CD4-positive, alpha-beta T cell (primary cell): ENCODE results near the gene BCL7B. TPM values are rescaled to one million over a fixed set of nuclear protein-coding genes. Genes with fewer than 3 reads are reported as not detected.

Experiments used
- ATAC-seq: fragments of 200-7000 bp; cut with Tn5 transposase; one replicate; pipeline ENCODE4 v1.10.0; 2022; ENCODE audit warnings: mild to moderate bottlenecking; ENCODE audit not compliant: poor library complexity
- CTCF ChIA-PET: fragments of 350-600 bp; sonication (Branson Sonifier 250); formaldehyde crosslinking; loops from one replicate; lab custom pipeline; 2021; ENCODE audit warnings: antibody characterized with exemption, inconsistent platforms; lab: Charles Lee
- POLR2A ChIA-PET: fragments of 350-600 bp; sonication (Branson Sonifier 250); formaldehyde crosslinking; loops from one replicate; lab custom pipeline; 2021; ENCODE audit warnings: antibody characterized with exemption, inconsistent platforms; lab: Charles Lee
- DNase-seq, 14 experiments: peaks; one replicate each; pipeline ENCODE4 v3.0.0-alpha.2; 2013 to 2020; ENCODE audit warnings: mixed read lengths in 2 of 14
- H3K27ac ChIP-seq, 2 donors: one replicate each; pipeline versions ENCODE4 v1.5.1 to v1.7.0; 2013; ENCODE audit warnings: low read length in 2 of 2, low read depth in 1 of 2, mild to moderate bottlenecking in 1 of 2
- H3K27me3 ChIP-seq, 2 experiments: 1 replicate in 1 of 2; 2 replicates in 1 of 2; pipeline versions ENCODE4 v1.6.1 to v1.7.0; 2013; ENCODE audit warnings: low read length in 2 of 2, control low read depth in 1 of 2, mild to moderate bottlenecking in 1 of 2, moderate library complexity in 1 of 2; ENCODE audit not compliant: insufficient read depth in 2 of 2, control insufficient read depth in 1 of 2
- H3K36me3 ChIP-seq: one replicate; pipeline ENCODE4 v1.6.1; 2013; ENCODE audit warnings: low read length, control low read depth; ENCODE audit not compliant: insufficient read depth
- H3K4me1 ChIP-seq: one replicate; pipeline ENCODE4 v1.6.1; 2013; ENCODE audit warnings: low read length, control low read depth; ENCODE audit not compliant: insufficient read depth
- H3K4me3 ChIP-seq: one replicate; pipeline ENCODE4 v1.5.1; 2013; ENCODE audit warnings: mild to moderate bottlenecking, low read length, moderate library complexity
- H3K9me3 ChIP-seq, 2 experiments: 1 replicate in 1 of 2; 2 replicates in 1 of 2; pipeline versions ENCODE4 v1.6.1 to v1.7.0; 2013; ENCODE audit warnings: low read length in 2 of 2, mild to moderate bottlenecking in 2 of 2, control low read depth in 1 of 2, moderate library complexity in 1 of 2; ENCODE audit not compliant: control insufficient read depth in 1 of 2, insufficient read depth in 1 of 2
- H3K27ac Mint-ChIP-seq: one replicate; pipeline ENCODE4 v1.8.0; 2020; ENCODE audit warnings: mixed read lengths
- H3K27me3 Mint-ChIP-seq: one replicate; pipeline ENCODE4 v1.8.0; 2021; ENCODE audit warnings: mixed read lengths
- H3K36me3 Mint-ChIP-seq: one replicate; pipeline ENCODE4 v1.8.0; 2021; ENCODE audit warnings: low read depth, mixed read lengths
- H3K4me1 Mint-ChIP-seq: one replicate; pipeline ENCODE4 v1.8.0; 2021; ENCODE audit warnings: low read depth, mixed read lengths
- H3K4me3 Mint-ChIP-seq: one replicate; pipeline ENCODE4 v1.8.0; 2020; ENCODE audit warnings: mild to moderate bottlenecking, mixed read lengths
- H3K9me3 Mint-ChIP-seq: one replicate; pipeline ENCODE4 v1.8.0; 2020; ENCODE audit warnings: mixed read lengths
- intact Hi-C, 2 experiments: fragments of 100-400 bp; cut with DNase I in 1 of 2; cut with micrococcal nuclease in 1 of 2; formaldehyde crosslinking; loops; one replicate each; pipeline versions ENCODE4 v1.15.1 to v1.9.0; 2023 to 2025; cut with DNase I, micrococcal nuclease
- polyA plus RNA-seq, 2 donors: library from polyadenylated mRNA; unstranded; fragments of 120-200 nt; gene quantifications; one replicate each; pipeline ENCODE4 v1.2.1, GENCODE V29; 2013
- total RNA-seq, 174 experiments: library from RNA in 2 of 174; stranded (reverse) in 2 of 174; gene quantifications; one replicate each; pipeline ENCODE4 v1.2.3 and lab custom pipeline; 2021 to 2026
- TF ChIP-seq, protein P1 (sequence below): fragments of 200-600 bp; IDR thresholded peaks from one replicate; pipeline ENCODE4 v1.8.0; 2022; ENCODE audit warnings: antibody characterized with exemption, mild to moderate bottlenecking

BCL7B gene
- total RNA-seq (100 to 1,000 TPM; 102 TPM), total RNA-seq (lab: John Stamatoyannopoulos, UW) (27.8 to 109 (median 51.2) reads per million in 172 experiments)
- polyA plus RNA-seq (2013, experiment 1 of 2): 52.1 TPM
- polyA plus RNA-seq (2013, experiment 2 of 2): 58.6 TPM

DNA sequence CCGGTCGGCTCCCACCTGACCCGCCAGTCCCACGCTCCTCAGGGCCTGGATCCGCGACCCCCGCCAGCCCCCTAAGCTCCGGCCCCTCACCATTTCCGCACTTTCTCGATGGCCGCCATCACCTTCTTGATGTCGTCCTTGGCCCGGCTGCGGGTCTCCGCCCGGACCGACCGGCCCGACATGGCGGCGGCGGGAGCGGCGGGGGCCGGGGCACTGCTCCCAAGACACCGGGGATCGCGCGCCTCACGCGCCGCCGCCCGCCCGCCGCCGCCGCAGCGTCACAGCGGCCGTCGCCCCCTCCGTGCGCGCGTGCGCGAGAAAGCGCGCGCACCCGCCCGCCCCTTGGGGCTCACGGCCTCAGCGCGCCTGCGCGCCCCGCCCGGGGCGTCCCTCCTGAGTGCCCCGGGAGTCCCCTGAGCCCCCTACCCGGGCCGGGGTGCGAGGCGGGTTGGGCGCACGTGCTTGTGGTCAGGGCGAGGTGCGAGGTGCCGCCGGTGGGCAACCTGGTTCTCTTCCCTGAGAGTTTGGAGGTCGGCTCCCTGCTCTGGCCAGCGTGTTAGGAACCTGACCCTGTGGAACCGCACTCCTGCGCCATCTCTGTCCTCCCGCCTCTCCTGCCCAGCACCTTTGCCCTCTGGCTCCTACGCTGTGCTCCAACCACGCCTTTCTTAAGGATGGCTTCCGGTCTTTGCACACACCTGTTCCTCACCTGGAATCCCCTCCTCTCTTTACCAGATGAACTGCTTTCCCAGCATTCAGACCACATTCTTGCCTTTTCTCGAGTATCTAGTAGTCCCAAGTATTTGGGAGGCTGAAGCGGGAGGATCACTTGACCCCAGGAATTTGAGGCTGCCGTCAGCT lies at the start of gene BCL7B:
Gene BCL7B (minus strand): TSS at position 294 of the 861 bp plus-strand sequence. CDS start 112 bp downstream, at position 182.
- H3K4me1 Mint-ChIP-seq: peaks cover 37% of the 10 kb centered on the region
- H3K27me3 ChIP-seq: no peaks in the 10 kb centered on the region
- H3K4me1 ChIP-seq: peaks cover 35% of the 10 kb centered on the region
- H3K36me3 ChIP-seq: peaks cover 21% of the 10 kb centered on the region
- H3K27me3 Mint-ChIP-seq: no peaks in the 10 kb centered on the region
- peak within 1 kb of the TSS; percentile 97 to 98 for H3K27ac ChIP-seq
- peak within 1 kb of the TSS; percentile 96 for H3K27ac Mint-ChIP-seq
- intact Hi-C loops: loop anchor here (1.0 to 10.0 kb wide), 4 partner anchors 21 to 617 kb away; partner anchors contain the start of genes BAZ1B (in 2 of the 2), TBL2 (in 2 of the 2) and EIF4H (in 1 of the 2)
- DNase-seq (peak; percentile 44 to 93 (median 74)), ATAC-seq (peak; percentile 54)
- TF ChIP-seq, protein P1, sequence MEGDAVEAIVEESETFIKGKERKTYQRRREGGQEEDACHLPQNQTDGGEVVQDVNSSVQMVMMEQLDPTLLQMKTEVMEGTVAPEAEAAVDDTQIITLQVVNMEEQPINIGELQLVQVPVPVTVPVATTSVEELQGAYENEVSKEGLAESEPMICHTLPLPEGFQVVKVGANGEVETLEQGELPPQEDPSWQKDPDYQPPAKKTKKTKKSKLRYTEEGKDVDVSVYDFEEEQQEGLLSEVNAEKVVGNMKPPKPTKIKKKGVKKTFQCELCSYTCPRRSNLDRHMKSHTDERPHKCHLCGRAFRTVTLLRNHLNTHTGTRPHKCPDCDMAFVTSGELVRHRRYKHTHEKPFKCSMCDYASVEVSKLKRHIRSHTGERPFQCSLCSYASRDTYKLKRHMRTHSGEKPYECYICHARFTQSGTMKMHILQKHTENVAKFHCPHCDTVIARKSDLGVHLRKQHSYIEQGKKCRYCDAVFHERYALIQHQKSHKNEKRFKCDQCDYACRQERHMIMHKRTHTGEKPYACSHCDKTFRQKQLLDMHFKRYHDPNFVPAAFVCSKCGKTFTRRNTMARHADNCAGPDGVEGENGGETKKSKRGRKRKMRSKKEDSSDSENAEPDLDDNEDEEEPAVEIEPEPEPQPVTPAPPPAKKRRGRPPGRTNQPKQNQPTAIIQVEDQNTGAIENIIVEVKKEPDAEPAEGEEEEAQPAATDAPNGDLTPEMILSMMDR: no peak
- CTCF ChIA-PET: interaction anchor here (0.6 kb wide), 1 partner anchor 110 kb away, joined by 4 read pairs; no protein-coding TSS in a partner anchor
- H3K36me3 Mint-ChIP-seq: peaks cover 34% of the 10 kb centered on the region
- no peaks in the 10 kb centered on the region for H3K9me3 Mint-ChIP-seq
- POLR2A ChIA-PET: interaction anchor here (0.7 to 4.5 kb wide), 14 partner anchors 8 to 181 kb away, joined by 3 to 80 read pairs (median 6); partner anchors contain the start of genes ABHD11, BAZ1B, STX1A and TBL2
- peak within 1 kb of the TSS; percentile 96 for H3K4me3 ChIP-seq
- peak within 1 kb of the TSS; percentile 97 for H3K4me3 Mint-ChIP-seq
- H3K9me3 ChIP-seq: no peaks in the 10 kb centered on the region

- Mint-ChIP-seq H3K9me3 (no peaks in the 10 kb centered on the region), H3K36me3 (no peaks in the 10 kb centered on the region), H3K4me3 (no peak overlapping the region), H3K4me1 (no peaks in the 10 kb centered on the region), H3K27ac (no peak overlapping the region), H3K27me3 (peaks cover 30% of the 10 kb centered on the region)
- Histone ChIP-seq H3K9me3 (peaks cover 0 to 16% of the 10 kb centered on the region in 2 experiments), H3K4me3 (no peak overlapping the region), H3K27me3 (peaks cover 7 to 13% of the 10 kb centered on the region in 2 experiments), H3K36me3 (no peaks in the 10 kb centered on the region), H3K4me1 (peaks cover 8% of the 10 kb centered on the region), H3K27ac (no peak overlapping the region)
- DNase-seq (no peak), ATAC-seq (no peak)
- intact Hi-C loops: loop anchor here in 1 of 2 experiments (2.0 kb wide), 2 partner anchors 61 to 129 kb away; partner anchors contain the start of gene VPS37D
- ChIA-PET CTCF (interaction anchor here (1.0 to 4.4 kb wide), 4 partner anchors 24 to 129 kb away, joined by 4 to 49 read pairs (median 28); partner anchors contain the start of gene VPS37D), POLR2A (interaction anchor here (0.6 kb wide), 1 partner anchor 83 kb away, joined by 3 read pairs; the partner anchor contains the start of gene BAZ1B)
- TF ChIP-seq, protein P1: no peak
Observed at GRCh38 chr7:73605601-73606220, 48.2 kb upstream of the BCL7B start.
